ENCODE results near the gene C14orf119. TPM values are rescaled to one million over a fixed set of nuclear protein-coding genes. Genes with fewer than 3 reads are reported as not detected.

Gene C14orf119
- total RNA-seq, 1 donor from 2014 or later: 55.6 TPM

GRCh38 chr14:23056145-23056955, 39.0 kb upstream of the C14orf119 start:
- H3K4me3 Mint-ChIP-seq: peak overlapping the region; percentile 83
- peaks cover 8% of the 10 kb centered on the region for H3K27me3 Mint-ChIP-seq (ENCODE audit: insufficient read depth)
- H3K4me1 Mint-ChIP-seq (ENCODE audit: low read depth): peaks cover 21% of the 10 kb centered on the region
- intact Hi-C loops (cut with micrococcal nuclease): loop anchor here (1.0 to 5.0 kb wide), 2 partner anchors 22 to 484 kb away; partner anchors contain the start of gene PSMB5
- H3K9me3 Mint-ChIP-seq: no peaks in the 10 kb centered on the region
- peak; percentile 60 for DNase-seq (ENCODE audit: low spot score)
- peak overlapping the region; percentile 64 for H3K27ac Mint-ChIP-seq
- peaks cover 17% of the 10 kb centered on the region for H3K36me3 Mint-ChIP-seq (ENCODE audit: low read depth)

- Mint-ChIP-seq H3K4me3 (peak within 1 kb of the TSS; percentile 86), H3K4me1 (ENCODE audit: low read depth) (peaks cover 21% of the 10 kb centered on the region), H3K27ac (peak within 1 kb of the TSS; percentile 64), H3K36me3 (ENCODE audit: low read depth) (peaks cover 19% of the 10 kb centered on the region), H3K27me3 (ENCODE audit: insufficient read depth) (peaks cover 8% of the 10 kb centered on the region), H3K9me3 (no peaks in the 10 kb centered on the region)
- DNase-seq (ENCODE audit: low spot score): peak; percentile 73
- intact Hi-C loops (cut with micrococcal nuclease): loop anchor here (1.0 to 5.0 kb wide), 3 partner anchors 23 to 485 kb away; partner anchors contain the start of gene PSMB5
Observed at GRCh38 chr14:23056956-23057756, 38.1 kb upstream of the C14orf119 start, which contains the start of gene CDH24. TSS of gene CDH24 (minus strand) at chr14:23057520. CDS start at chr14:23055733, 1,787 bp downstream.

GRCh38 chr14:23057757-23058653, 37.3 kb upstream of the C14orf119 start:
- DNase-seq (ENCODE audit: low spot score): peak; percentile 75
- H3K27me3 Mint-ChIP-seq (ENCODE audit: insufficient read depth): peaks cover 8% of the 10 kb centered on the region
- no peaks in the 10 kb centered on the region for H3K9me3 Mint-ChIP-seq
- H3K4me1 Mint-ChIP-seq (ENCODE audit: low read depth): peaks cover 21% of the 10 kb centered on the region
- H3K36me3 Mint-ChIP-seq (ENCODE audit: low read depth): peaks cover 28% of the 10 kb centered on the region
- H3K27ac Mint-ChIP-seq: no peak overlapping the region
- peak overlapping the region; percentile 86 for H3K4me3 Mint-ChIP-seq
- intact Hi-C loops (cut with micrococcal nuclease): loop anchor here (1.0 to 5.0 kb wide), 8 partner anchors 13 to 486 kb away; no protein-coding TSS in a partner anchor

GRCh38 chr14:23058654-23059504, 36.4 kb upstream of the C14orf119 start:
- H3K4me1 Mint-ChIP-seq (ENCODE audit: low read depth): peaks cover 21% of the 10 kb centered on the region
- H3K36me3 Mint-ChIP-seq (ENCODE audit: low read depth): peaks cover 36% of the 10 kb centered on the region
- intact Hi-C loops (cut with micrococcal nuclease): loop anchor here (1.0 to 5.0 kb wide), 7 partner anchors 12 to 487 kb away; no protein-coding TSS in a partner anchor
- H3K27ac Mint-ChIP-seq: peak overlapping the region; percentile 47
- no peak for DNase-seq (ENCODE audit: low spot score)
- H3K4me3 Mint-ChIP-seq: no peak overlapping the region
- no peaks in the 10 kb centered on the region for H3K9me3 Mint-ChIP-seq
- peaks cover 8% of the 10 kb centered on the region for H3K27me3 Mint-ChIP-seq (ENCODE audit: insufficient read depth)

- DNase-seq (ENCODE audit: low spot score): no peak
- H3K4me1 Mint-ChIP-seq (ENCODE audit: low read depth): peaks cover 23% of the 10 kb centered on the region
- no peak overlapping the region for H3K27ac Mint-ChIP-seq
- H3K9me3 Mint-ChIP-seq: no peaks in the 10 kb centered on the region
- no peak overlapping the region for H3K4me3 Mint-ChIP-seq
- peaks cover 8% of the 10 kb centered on the region for H3K27me3 Mint-ChIP-seq (ENCODE audit: insufficient read depth)
- intact Hi-C loops (cut with micrococcal nuclease): no loop called here
- H3K36me3 Mint-ChIP-seq (ENCODE audit: low read depth): peaks cover 45% of the 10 kb centered on the region
Observed at GRCh38 chr14:23060536-23061260, 34.6 kb upstream of the C14orf119 start.

- no peak overlapping the region for H3K4me3 Mint-ChIP-seq
- H3K4me1 Mint-ChIP-seq (ENCODE audit: low read depth): peaks cover 14% of the 10 kb centered on the region
- intact Hi-C loops (cut with micrococcal nuclease): no loop called here
- peaks cover under 1% of the 10 kb centered on the region for H3K27me3 Mint-ChIP-seq (ENCODE audit: insufficient read depth)
- no peak for DNase-seq (ENCODE audit: low spot score)
- peaks cover 55% of the 10 kb centered on the region for H3K36me3 Mint-ChIP-seq (ENCODE audit: low read depth)
- no peak overlapping the region for H3K27ac Mint-ChIP-seq
- H3K9me3 Mint-ChIP-seq: no peaks in the 10 kb centered on the region
Observed at GRCh38 chr14:23062002-23062401, 33.3 kb upstream of the C14orf119 start.

GRCh38 chr14:23063601-23064000, 31.7 kb upstream of the C14orf119 start:
- no peak for DNase-seq (ENCODE audit: low spot score)
- H3K4me1 Mint-ChIP-seq (ENCODE audit: low read depth): peaks cover 10% of the 10 kb centered on the region
- intact Hi-C loops (cut with micrococcal nuclease): no loop called here
- peak overlapping the region; percentile 42 for H3K27ac Mint-ChIP-seq
- H3K9me3 Mint-ChIP-seq: no peaks in the 10 kb centered on the region
- peaks cover 55% of the 10 kb centered on the region for H3K36me3 Mint-ChIP-seq (ENCODE audit: low read depth)
- H3K4me3 Mint-ChIP-seq: no peak overlapping the region
- H3K27me3 Mint-ChIP-seq (ENCODE audit: insufficient read depth): no peaks in the 10 kb centered on the region

GRCh38 chr14:23066368-23066767, 28.9 kb upstream of the C14orf119 start:
- no peaks in the 10 kb centered on the region for H3K27me3 Mint-ChIP-seq (ENCODE audit: insufficient read depth)
- H3K27ac Mint-ChIP-seq: no peak overlapping the region
- DNase-seq (ENCODE audit: low spot score): no peak
- no peaks in the 10 kb centered on the region for H3K9me3 Mint-ChIP-seq
- intact Hi-C loops (cut with micrococcal nuclease): no loop called here
- peaks cover 25% of the 10 kb centered on the region for H3K4me1 Mint-ChIP-seq (ENCODE audit: low read depth)
- H3K4me3 Mint-ChIP-seq: no peak overlapping the region
- H3K36me3 Mint-ChIP-seq (ENCODE audit: low read depth): peaks cover 50% of the 10 kb centered on the region

- no peak overlapping the region for H3K4me3 Mint-ChIP-seq
- H3K9me3 Mint-ChIP-seq: no peaks in the 10 kb centered on the region
- no peak overlapping the region for H3K27ac Mint-ChIP-seq
- DNase-seq (ENCODE audit: low spot score): no peak
- peaks cover 55% of the 10 kb centered on the region for H3K36me3 Mint-ChIP-seq (ENCODE audit: low read depth)
- H3K27me3 Mint-ChIP-seq (ENCODE audit: insufficient read depth): no peaks in the 10 kb centered on the region
- intact Hi-C loops (cut with micrococcal nuclease): no loop called here
- H3K4me1 Mint-ChIP-seq (ENCODE audit: low read depth): peaks cover 32% of the 10 kb centered on the region
Observed at GRCh38 chr14:23066855-23067744, 28.2 kb upstream of the C14orf119 start.
